H1 (cell line): Measurements from ENCODE around the gene NR1D2. TPM values are rescaled to one million over a fixed set of nuclear protein-coding genes. Genes with fewer than 3 reads are reported as not detected.

ENCODE experiments used
- ATF3 ChIP-seq: IDR thresholded peaks from 2 replicates; pipeline ENCODE4 v1.6.1; 2011; ENCODE audit warnings: low read depth, mild to moderate bottlenecking, low read length; ENCODE audit not compliant: insufficient read depth
- CREB1 ChIP-seq: IDR thresholded peaks from 2 replicates; pipeline ENCODE4 v1.6.1; 2012; ENCODE audit warnings: inconsistent platforms
- CTBP2 ChIP-seq: IDR thresholded peaks from 2 replicates; pipeline ENCODE4 v1.7.0; 2011; ENCODE audit warnings: borderline replicate concordance, mild to moderate bottlenecking, moderate library complexity, mixed read lengths, low read length; ENCODE audit not compliant: insufficient read depth, insufficient read length
- EP300 ChIP-seq, 2 experiments: IDR thresholded peaks; 1 replicate in 1 of 2; 2 replicates in 1 of 2; pipeline ENCODE4 v1.6.1; 2011 to 2012; ENCODE audit warnings: low read depth in 2 of 2, low read length in 2 of 2, mild to moderate bottlenecking in 2 of 2, borderline replicate concordance in 1 of 2, inconsistent platforms in 1 of 2, moderate library complexity in 1 of 2
- RBBP5 ChIP-seq: IDR thresholded peaks from 2 replicates; pipeline ENCODE4 v1.7.1; 2012; ENCODE audit warnings: low read depth, mild to moderate bottlenecking, inconsistent platforms, low read length, moderate library complexity, borderline replicate concordance
- SUZ12 ChIP-seq: fragments of 200-600 bp; sonication (generic); IDR thresholded peaks from 2 replicates; pipeline ENCODE4 v1.6.1; 2012; ENCODE audit warnings: mild to moderate bottlenecking, inconsistent platforms, low read length, moderate library complexity, mixed read lengths
- TCF12 ChIP-seq: IDR thresholded peaks from 2 replicates; pipeline ENCODE4 v1.6.1; 2011; ENCODE audit warnings: low read depth, mild to moderate bottlenecking, low read length
- polyA plus RNA-seq, 7 experiments: library from polyadenylated mRNA; depleted of rRNA in 3 of 7; stranded (reverse) in 5 of 7; unstranded in 2 of 7; fragments of >200 nt in 5 of 7; fragments of 200-250 nt in 2 of 7; gene quantifications; 1 replicate in 5 of 7; 2 replicates in 1 of 7; 4 replicates in 1 of 7; pipeline versions ENCODE4 v1.2.1 to v1.2.3, GENCODE V29; 2011 to 2013; ENCODE audit warnings: missing spikeins in 2 of 7, mixed read lengths in 2 of 7
- total RNA-seq: library from RNA; stranded (reverse); fragmentation: NEBNext Ultra II Directional; extraction: Animal tissue kit (Norgen Biotek cat#: 25700); gene quantifications from 2 replicates; pipeline ENCODE4 v1.2.1, GENCODE V29; 2021

The NR1D2 gene
- total and polyA plus RNA-seq, 2 of the 8 experiments (the other 6 are each of a cell fraction or from before 2014, with no cell fraction given), result 5.9 to 21.7 TPM

- no peak for TF ChIP-seq ATF3
- TF ChIP-seq TCF12, result no peak
- no peak for TF ChIP-seq SUZ12
- no peak for TF ChIP-seq RBBP5
- no peak for TF ChIP-seq CREB1
- TF ChIP-seq CTBP2, result no peak
- TF ChIP-seq EP300 (IDR thresholded peaks at IDR 0.05; ENCODE audit: borderline replicate concordance in 1 of 2, low read depth in 2 of 2, low read length in 2 of 2), result no peak
- TF ChIP-seq, all 59 proteins: peak for 0
These were observed 23.5 kb downstream of the NR1D2 start (continued) for GRCh38 chr3:23968463-23969184.
